HG03520 (cell line): Measurements from ENCODE around the gene ANTXRL.
"Not testable (repeated sequence)": the region's sequence is repeated elsewhere in the genome, so short reads cannot be mapped to it uniquely, and the experiment has no call there.

Experiments
- ATAC-seq: cut with Tn5 transposase; IDR thresholded peaks from one replicate; pipeline ENCODE4 v1.9.1; 2021; ENCODE audit warnings: mild to moderate bottlenecking, moderate library complexity; ENCODE audit not compliant: unreplicated experiment

Gene ANTXRL

DNA sequence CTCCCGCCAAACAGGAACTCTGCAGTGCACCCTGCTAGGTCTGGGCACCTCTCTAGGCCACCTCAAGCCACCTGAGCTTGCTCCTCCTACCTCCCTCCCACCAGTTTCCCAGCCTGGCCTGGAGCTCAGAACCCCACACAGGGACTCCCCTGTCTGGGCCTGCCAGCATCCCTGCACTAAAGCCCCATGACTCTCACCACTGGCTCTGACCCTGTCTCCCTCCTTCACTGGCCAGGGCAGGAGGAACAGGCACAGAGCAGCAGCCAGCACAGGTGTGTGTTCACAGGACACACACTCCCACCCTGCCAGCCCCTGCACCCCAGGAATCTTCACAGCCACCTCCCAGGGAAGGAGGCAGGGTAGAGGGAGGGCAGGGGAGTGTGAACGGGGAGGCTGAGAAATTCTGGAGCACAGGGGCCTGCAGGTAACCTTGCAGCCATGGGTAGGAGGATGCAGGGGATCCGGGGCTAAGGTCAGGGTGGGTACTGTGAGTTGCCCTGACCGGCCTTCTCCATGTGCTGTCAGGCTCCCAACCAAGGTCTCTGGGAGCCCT is 13.9 kb upstream of the ANTXRL start:
- no peak for ATAC-seq

DNA sequence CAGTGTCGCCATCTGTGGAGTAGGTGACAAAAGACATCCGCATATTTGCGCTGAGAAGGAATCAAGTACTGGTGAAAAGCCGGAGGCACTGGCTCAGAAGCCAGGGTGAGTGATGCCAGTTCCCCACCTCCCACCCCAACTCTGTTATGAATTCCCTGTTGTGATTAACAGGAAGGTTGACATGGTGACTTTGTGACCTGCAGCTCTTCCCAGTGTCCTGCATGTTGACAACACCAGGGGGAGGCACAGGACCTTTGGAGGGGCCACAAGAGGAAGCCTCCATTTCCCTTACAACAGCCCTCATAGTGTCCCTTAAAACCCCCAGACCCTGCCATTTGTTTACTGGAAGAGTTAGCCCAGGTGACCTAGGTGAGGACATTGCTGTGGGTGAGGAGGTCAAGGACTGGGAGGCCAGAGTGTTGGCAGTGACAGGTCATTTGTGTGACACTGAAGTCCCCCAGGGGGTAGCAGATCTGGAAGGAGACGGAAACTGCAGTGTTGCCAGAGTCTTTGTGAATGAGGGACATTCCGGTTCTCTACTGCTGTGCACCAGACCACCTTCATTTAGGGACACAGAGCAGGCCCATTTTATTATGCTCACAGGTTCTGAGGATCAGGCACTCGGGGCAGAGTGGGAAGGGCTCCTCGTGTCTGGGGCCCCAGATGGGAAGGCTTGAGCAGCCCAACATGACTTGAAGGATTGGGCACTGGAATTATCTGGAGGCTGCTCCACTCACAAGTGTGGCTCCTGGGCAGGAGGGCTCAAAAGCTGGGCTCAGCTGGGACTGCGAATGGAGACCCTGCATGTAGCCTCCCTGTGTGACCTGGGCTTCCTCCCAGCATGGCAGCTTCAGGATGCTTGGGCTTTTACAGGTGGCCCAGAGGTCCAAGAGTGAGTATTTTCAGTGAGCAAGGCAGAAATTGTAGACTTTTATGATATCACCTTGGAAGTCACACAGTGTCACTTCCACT is 13.0 kb upstream of the ANTXRL start:
- ATAC-seq: no peak

DNA sequence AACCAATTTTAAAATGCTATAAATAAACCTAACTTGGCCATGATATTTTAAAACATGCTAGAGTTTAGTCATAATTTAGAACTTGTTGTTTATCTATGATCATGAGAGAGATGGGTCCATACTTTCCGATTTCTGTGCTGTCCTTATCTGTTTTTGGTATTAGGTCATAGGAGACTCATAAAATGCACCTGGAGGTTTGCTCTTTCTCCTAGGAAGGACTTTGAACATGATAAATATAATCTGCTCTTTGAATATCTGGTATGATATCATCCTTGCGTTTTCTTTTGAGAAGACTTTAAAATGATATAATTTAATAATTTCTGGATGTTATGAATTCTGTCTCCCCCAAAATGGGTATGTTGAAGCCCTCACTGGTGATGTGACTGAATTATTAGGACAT is 9.0 kb upstream of the ANTXRL start:
- no peak for ATAC-seq

DNA sequence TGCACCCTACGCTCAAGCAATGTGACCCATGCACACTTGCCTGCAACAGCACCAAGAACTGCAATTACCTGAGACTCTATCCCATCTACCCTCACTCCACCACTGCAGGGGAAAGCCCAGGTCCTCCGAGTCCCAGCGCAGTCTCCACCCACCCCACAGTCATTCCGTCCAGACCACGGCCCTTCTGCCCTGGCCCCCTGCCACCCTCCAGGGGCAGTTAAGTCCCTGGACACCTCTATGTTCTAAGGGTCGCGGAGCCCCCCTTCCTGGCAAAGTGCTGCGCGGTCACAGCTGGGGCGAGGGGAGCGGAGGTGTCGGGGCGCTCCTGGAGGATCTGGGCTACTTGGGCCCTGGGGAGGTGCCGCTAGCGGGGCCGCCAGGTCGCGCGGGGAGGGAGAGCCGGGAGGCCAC is 4.4 kb upstream of the ANTXRL start:
- not testable (repeated sequence) for ATAC-seq

DNA sequence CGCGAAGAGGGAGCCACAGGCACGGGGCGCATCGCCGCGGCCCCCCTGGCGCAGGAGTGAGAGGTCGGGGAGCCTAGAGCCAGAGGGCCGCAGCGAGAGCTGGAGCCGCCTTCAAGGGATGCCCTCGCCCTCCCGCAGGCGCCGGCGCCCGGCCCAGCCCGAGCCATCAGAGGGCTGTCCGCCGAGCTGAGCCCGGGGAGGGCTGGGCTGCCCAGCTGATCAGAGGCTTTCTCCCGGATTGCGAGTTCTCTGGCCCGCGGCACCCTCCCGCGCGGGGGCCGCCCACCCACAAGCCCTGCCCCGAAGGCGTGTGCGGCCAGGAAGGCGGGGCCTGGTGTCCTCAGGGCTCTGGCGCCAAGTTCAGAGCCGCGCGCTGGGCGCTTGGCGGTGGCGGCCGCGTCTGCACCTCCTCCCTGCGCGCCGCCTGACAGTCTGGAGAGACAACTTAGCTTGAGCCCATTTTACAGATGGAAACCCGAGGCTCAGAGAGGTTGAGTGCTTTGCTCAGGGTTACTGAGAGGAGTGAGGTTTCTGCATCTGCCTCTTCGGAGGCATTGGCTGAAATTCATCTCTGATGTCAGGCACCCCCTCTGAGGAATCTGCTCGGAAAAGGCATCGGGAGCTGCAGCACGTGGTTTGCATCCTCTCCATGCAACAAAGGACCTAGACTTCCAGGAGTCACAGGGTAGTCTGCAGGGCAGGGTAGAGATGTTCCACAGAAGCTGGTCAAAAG is 3.8 kb upstream of the ANTXRL start:
- ATAC-seq: peak; percentile 38

DNA sequence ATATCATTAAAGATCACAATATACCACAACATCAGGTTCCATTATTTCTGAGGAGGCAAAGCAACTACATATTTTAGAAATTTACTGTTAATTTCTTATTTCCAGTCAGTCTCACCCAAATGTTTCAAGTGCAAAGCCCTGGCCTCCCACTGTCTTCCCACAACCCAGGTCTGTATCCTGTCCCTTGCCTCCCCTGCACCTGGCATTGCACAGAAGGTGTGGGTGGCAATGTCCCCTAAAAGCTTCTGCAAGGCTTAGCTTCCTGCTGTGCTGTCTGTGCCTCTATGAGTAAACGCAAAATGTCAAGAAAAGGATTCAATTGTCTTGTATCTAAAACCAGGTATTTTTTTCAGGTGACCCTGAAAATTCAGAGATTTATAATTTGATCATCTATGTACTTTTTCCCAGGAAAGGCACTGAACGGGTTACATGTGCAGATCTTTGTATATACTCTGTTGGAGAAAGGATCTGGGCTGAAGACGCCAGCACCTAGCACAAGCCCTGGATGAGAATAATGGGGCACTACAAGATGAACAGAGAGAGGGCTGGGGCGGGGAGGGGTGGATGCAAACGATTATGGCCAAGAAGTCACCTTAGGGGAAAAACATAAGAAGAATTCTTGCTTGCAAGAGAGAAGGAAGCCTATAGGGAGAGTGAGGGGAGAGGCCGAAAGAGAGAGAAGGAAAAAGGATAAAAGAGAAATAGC is 3.1 kb upstream of the ANTXRL start:
- ATAC-seq: no peak

DNA sequence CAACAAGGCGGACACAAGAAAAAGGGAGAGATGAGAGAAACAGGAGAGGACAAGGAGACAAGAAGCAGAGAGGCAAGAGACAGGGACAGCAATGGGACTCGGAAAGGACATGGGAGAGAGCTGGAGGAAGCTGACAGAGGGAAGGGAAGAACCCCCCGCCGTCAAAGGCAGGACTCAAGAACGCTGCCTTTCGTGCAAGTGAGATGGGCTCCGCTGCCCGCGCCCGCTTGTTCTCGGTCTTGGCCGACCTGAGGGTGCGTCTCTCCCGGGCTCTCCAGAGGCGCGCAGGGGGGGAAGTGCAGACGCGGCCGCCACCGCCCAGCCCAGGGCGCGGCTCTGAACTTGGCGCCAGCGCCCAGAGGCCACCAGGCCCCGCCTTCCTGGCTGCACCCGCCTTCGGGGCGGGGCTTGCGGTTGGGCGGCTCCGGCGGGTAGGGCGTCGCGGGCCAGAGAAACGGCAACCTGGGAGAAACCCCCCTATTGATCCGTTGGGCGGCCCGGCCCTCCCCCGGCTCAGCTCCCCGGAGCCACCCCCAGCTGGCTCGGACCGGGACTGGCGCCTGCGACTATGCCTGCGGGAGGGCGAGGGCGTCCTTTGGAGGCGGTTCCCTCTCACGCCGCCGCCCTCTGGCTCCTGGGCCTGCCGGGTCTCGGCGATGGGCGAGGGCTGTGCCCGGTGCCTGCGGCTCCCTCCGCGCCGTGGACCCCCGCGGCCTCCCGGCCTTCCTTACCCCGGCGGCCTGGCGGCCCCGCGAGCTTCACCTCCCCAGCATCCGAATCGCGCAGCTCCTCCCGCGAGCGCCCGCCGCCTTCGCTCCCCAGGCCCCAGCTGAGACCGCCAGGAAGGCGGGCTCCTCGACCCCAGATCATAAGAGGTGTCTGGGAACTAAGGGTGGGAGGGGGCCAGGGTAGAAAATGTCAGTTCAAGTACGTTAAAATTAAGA is 2.2 kb upstream of the ANTXRL start:
- ATAC-seq: peak; percentile 76

DNA sequence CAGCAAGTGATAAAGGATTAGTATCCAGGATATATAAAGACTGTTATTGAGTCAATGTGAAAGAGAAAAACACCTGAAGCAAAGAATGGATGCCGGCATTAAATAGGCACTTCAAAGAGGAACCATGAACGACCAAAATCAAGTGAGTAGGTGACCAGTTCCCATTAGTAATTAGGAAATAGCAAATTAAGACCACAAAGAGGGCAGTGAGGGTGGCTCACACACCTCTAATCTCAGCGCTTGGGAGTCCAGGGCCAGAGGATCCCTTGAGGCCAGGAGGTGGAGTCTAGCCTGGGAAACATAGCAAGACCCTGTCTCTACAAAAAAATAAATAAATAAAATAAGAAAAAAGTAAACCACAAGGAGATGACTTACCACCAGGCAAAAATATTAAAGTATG is 1.5 kb upstream of the ANTXRL start:
- no peak for ATAC-seq

DNA sequence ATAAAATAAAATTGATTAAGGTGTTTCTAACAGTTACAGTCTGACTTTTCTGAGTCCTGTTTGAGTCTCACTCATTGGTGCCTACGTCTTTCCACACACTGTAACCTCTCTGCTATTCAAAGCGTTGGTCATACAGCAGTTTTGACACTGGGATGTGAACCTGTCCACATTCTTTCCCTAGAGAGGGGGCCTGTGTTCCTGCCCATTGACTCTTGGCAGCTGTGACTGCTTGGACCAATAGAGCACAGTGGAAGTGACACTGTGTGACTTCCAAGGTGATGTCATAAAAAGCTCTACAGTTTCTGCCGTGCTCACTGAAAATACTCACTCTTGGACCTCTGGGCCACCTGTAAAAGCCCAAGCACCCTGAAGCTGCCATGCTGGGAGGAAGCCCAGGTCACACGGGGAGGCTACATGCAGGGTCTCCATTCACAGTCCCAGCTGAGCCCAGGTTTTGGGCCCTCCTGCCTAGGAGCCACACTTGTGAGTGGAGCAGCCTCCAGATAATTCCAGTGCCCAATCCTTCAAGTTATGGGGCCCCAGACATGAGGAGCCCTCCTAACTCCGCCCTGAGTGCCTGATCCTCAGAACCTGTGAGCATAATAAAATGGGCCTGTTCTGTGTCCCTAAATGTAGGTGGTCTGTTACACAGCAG is 704 bp upstream of the ANTXRL start:
- ATAC-seq: no peak

DNA sequence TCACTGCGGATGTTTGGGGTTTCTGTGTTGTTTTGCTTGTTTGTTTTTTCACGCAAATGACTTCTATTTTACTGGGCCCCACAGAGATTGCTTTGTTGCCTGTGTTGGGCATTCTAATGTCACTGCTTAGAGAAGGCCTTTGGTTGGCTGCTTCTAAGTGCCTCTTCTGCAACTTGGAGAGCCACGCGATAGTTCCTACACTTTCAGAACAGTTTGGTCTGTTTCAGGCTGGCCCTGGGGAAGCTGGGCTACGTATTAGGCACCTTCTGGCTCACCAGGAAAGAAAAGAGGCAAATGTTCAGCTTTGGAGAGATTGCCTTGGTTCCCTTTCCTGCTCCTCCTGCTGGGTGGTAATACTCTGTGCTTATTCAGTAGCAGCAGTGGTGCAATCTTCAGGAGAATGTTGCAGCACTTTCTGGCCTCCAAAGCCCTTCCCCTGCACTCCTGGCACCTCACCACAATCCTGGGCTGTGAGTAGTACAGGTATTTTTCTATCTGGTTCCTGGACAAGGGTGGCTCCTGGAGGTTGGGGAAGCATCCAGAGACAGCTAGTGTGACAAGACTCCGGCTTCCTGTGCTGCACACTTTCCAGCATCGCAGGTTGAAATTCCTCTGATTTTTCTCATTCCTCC is 1.2 kb downstream of the ANTXRL start:
- ATAC-seq: no peak

DNA sequence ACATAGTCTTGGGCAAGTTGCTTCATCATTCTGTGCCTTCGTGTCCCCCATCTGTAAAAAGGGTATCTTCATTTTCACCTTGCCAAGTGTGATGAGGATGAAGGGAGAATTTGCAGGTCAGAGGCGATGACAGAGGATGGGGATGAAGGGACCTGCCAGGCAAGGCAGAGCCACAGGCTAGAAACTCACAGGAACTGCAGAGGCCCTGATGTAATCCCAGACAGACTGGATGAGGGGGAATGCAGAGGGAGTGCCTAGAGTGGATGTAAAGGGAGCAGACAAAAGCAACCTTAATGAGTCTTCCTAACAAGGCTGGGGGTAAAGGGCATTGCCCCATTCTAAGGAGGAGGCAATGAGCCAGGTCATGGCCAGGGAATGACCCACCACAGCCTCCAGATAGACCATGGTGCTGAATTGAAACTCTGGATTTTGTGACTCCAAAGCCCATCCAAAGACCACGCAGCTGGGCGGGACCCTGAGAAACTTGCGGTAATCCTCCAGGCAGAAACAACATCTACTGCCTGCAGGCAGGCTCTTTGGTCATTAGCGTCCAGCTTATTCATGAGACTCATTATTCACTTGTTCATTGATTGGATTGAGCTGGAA is 1.9 kb downstream of the ANTXRL start:
- ATAC-seq: no peak

DNA sequence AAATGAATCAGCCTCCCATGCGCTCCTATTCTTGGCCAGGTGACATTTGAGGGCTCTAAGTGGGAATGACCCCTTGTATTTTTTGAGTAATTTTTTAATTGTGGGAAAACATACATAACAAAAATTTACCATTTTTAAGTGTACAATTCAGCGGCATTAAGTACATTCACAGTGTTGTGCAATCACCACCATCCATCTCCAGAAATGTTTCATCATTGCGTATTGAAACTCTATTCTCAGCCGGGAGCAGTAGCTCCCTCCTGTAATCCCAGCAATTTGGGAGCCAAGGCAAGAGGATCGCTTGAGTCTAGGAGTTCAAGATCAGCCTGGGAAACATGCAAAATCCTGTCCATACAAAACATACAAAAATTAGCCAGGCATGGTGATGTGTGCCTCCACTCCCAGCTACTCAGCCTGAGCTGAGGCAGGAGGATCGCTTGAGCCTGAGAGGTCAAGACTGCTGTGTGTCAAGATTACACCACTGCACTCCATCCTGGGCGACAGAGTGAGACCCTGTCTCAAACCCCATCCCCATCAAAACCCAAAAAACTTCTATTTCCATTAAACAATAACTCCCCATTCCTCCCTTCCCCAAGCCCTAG is 2.5 kb downstream of the ANTXRL start:
- ATAC-seq: no peak

DNA sequence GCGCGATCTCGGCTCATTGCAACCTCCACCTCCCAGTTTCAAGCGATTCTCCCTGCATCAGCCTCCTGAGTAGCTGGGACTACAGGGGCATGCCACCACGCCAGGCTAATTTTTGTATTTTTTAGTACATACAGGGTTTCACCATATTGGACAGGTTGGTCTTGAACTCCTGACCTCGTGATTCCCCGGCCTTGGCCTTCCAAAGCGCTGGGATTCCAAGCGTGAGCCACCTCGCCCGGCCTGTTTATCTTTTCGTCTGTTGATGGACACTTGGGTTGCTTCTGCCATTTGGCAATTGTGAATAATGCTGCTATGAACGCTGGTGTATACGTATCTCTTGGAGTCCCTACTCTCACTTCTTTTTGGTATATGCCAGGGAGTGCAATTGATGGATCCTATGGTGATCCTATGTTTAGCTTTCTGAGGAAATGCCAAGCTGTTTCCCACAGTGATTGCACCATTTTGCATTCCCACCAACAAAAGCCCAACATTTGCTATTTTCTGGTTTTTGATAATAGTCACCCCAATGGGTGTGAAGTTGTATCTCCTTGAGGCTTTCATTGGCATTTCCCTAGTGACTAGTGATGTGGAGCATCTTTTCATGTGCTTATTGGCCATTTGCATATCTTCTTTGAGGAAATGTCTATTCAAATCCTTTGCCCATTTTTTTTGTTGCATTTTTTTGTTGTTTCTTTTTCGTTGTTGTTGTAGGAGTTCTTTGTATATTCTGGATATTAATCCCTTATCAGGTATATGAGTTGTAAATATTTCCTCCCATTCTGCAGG is 3.5 kb downstream of the ANTXRL start:
- ATAC-seq: no peak

DNA sequence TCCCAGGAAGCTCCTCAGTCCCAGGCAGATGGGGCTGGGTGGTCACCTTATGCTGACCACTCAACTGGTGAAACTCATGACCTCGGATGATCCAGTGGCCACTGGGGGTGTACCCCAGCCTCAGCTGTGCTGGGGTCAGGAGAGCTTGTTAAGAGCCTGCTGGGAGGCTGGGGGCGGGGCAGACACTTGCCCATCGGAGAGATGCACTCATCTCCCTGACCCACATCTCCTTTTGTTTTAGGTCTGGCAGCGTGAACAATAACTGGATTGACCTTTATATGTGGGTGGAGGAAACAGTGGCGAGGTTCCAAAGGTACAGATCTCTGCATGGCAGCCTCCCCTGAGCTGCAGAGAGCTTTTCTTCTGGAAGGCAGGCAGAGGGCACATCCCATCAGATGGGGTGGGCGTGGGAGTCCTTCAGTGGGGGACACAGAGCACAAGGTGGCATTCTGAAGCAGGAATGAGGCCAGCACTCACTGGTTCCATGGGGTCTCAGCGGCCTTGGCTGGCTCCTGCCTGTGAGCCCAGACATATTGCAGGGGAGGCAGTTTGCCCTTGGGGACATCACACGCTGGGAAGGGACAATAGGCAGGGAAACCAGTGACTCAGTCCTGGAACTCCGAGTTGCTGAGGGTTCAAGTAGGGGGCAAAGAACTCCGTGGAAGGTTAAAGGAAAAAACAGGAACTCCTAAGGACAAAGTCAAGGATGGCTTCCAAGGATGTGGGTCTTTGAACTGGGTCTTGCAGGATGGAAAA is 5.2 kb downstream of the ANTXRL start:
- ATAC-seq: no peak

DNA sequence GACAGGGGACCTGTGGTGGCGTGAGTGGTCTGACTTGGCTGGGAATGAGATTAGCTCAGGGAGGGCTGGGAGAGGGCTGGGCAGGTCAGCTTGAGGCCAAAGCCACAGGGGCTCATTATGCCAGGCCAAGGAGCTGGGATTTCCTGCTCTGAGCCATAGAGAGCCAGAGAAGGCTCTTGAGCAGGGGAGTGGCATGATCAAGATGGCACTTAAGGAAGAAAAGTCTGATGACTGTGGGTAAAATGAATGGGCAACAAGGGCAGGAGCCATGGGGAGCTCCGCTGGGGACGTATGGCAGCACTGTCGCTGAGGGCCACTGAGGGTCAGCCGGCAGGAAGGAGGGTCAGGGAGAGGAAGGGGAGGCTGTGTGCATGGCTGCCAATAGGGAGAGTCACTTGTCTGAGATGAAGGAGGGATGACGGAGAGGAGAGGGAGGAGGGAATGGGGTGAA is 5.8 kb downstream of the ANTXRL start:
- ATAC-seq: no peak

DNA sequence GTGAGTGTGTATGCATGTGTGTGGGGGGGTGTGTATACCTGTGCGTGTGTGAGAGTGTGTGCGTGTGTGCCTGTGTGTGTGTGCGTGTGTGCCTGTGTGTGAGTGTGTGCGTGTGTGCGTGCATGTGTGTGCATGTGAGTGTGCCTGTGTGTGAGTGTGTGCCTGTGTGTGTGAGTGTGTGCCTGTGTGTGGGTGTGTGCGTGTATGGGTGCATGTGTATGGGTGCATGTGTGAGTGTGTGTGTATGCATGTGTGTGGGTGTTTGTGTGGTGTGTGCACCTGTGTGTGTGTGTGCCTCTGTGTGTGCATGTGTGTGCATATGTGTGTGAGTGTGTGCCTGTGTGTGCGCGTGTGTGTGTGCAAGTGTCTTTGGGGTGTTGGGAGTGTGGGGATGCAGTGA is 6.4 kb downstream of the ANTXRL start:
- ATAC-seq: no peak
